ENCODE measurements around the gene TOM1L2.
"Not testable (repeated sequence)": the region's sequence is repeated elsewhere in the genome, so short reads cannot be mapped to it uniquely, and the experiment has no call there.

TOM1L2 gene

GRCh38 chr17:17921192-17922069 lies 50.8 kb downstream of the TOM1L2 start:
- peak in 1 of 2 donors; percentile 12 for DNase-seq

- DNase-seq, result peak; percentile 40 to 72
Observed at GRCh38 chr17:17919169-17920107, 52.8 kb downstream of the TOM1L2 start.

- DNase-seq, result no peak
Observed at GRCh38 chr17:17917394-17917793, 54.8 kb downstream of the TOM1L2 start.

- no peak for DNase-seq
Observed at GRCh38 chr17:17915183-17915582, 57.0 kb downstream of the TOM1L2 start.

- DNase-seq, result peak; percentile 27 to 35
Observed at GRCh38 chr17:17913695-17914332, 58.4 kb downstream of the TOM1L2 start.

GRCh38 chr17:17912336-17912735 lies 59.9 kb downstream of the TOM1L2 start:
- DNase-seq, result not testable (repeated sequence)

- DNase-seq, result no peak
Observed at GRCh38 chr17:17911001-17911613, 61.1 kb downstream of the TOM1L2 start.

GRCh38 chr17:17910060-17910459 lies 62.1 kb downstream of the TOM1L2 start:
- no peak for DNase-seq

GRCh38 chr17:17909078-17909477 lies 63.1 kb downstream of the TOM1L2 start:
- DNase-seq, result no peak

- no peak for DNase-seq
Observed at GRCh38 chr17:17907469-17907868, 64.7 kb downstream of the TOM1L2 start.

GRCh38 chr17:17906418-17907215 lies 65.6 kb downstream of the TOM1L2 start:
- DNase-seq, result no peak

- DNase-seq, result no peak
Observed at GRCh38 chr17:17905036-17905320, 67.2 kb downstream of the TOM1L2 start.

GRCh38 chr17:17904166-17905035 lies 67.8 kb downstream of the TOM1L2 start:
- no peak for DNase-seq

GRCh38 chr17:17902877-17903276 lies 69.3 kb downstream of the TOM1L2 start:
- DNase-seq, result no peak

GRCh38 chr17:17902376-17902775 lies 69.8 kb downstream of the TOM1L2 start:
- DNase-seq, result no peak

GRCh38 chr17:17900615-17901520 lies 71.3 kb downstream of the TOM1L2 start:
- peak; percentile 29 to 55 for DNase-seq

GRCh38 chr17:17899486-17899885 lies 72.7 kb downstream of the TOM1L2 start:
- peak in 1 of 2 donors; percentile 2 for DNase-seq

- DNase-seq, result no peak
Observed at GRCh38 chr17:17898673-17899072, 73.5 kb downstream of the TOM1L2 start.

GRCh38 chr17:17897442-17897841 lies 74.8 kb downstream of the TOM1L2 start:
- no peak for DNase-seq

GRCh38 chr17:17896746-17897145 lies 75.5 kb downstream of the TOM1L2 start:
- DNase-seq, result no peak

Data from inflammatory macrophage treated with lipopolysaccharide for 1 hour (primary cell).